Ishikawa (cell line): ENCODE data around the gene RAI1.

ENCODE experiments used
- CREB1 ChIP-seq: IDR thresholded peaks from 2 replicates; pipeline ENCODE4 v1.6.1; 2012; ENCODE audit warnings: low read depth
- EP300 ChIP-seq: IDR thresholded peaks from 2 replicates; pipeline ENCODE4 v1.6.1; 2012; ENCODE audit warnings: borderline replicate concordance
- FOXM1 ChIP-seq: IDR thresholded peaks from 2 replicates; pipeline ENCODE4 v1.6.1; 2012; ENCODE audit warnings: low read depth, borderline replicate concordance
- NFIC ChIP-seq: IDR thresholded peaks from 2 replicates; pipeline ENCODE4 v1.6.1; 2012
- RAD21 ChIP-seq: IDR thresholded peaks from 2 replicates; pipeline ENCODE4 v1.6.1; 2012; ENCODE audit warnings: low read depth
- REST ChIP-seq: IDR thresholded peaks from 2 replicates; pipeline ENCODE4 v1.6.1; 2012; ENCODE audit warnings: low read depth, mild to moderate bottlenecking
- YY1 ChIP-seq: IDR thresholded peaks from 2 replicates; pipeline ENCODE4 v1.6.1; 2012; ENCODE audit warnings: low read depth
- ZBTB7A ChIP-seq: IDR thresholded peaks from 2 replicates; pipeline ENCODE4 v1.6.1; 2012; ENCODE audit warnings: low read depth
- TF ChIP-seq, protein P1 (sequence below): IDR thresholded peaks from 2 replicates; pipeline ENCODE4 v1.6.1; 2012

DNA sequence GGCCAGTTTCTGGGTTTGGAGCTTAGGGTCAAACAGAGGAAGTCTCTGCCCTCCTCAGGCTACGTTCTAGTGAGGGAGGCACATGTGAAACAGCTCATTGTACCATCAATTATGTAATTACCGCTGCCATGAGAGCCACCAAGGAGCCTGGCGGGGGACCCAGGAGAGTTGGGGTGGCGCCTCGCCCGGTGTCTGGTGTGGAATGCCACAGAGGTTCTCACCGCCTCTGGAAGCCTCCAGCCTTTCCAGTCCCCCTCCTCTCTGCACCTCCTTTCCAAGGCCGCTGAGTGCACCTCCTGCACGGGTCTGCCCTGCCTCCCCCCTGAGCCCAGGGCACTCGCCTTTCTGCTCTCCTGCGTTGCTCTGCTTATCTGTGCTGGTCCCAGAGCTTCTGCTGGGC is 104.1 kb downstream of the RAI1 start:
- TF ChIP-seq, protein P1, sequence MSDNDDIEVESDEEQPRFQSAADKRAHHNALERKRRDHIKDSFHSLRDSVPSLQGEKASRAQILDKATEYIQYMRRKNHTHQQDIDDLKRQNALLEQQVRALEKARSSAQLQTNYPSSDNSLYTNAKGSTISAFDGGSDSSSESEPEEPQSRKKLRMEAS: no peak
- TF ChIP-seq NFIC (no peak), RAD21 (no peak), ZBTB7A (no peak), EP300 (no peak), REST (no peak), YY1 (no peak), CREB1 (no peak), FOXM1 (no peak)
